Neutrophil (primary cell): ENCODE results near the gene C3orf33.
"Not testable (repeated sequence)": the region's sequence is repeated elsewhere in the genome, so short reads cannot be mapped to it uniquely, and the experiment has no call there.

Experiments used
- H3K27ac ChIP-seq: fragments of 200-600 bp; sonication (generic); 2 replicates; pipeline ENCODE4 v1.5.1; 2016; ENCODE audit warnings: mild to moderate bottlenecking, moderate library complexity
- H3K27me3 ChIP-seq: fragments of 200-600 bp; sonication (generic); 2 replicates; pipeline ENCODE4 v1.6.0; 2016; ENCODE audit warnings: mild to moderate bottlenecking
- H3K36me3 ChIP-seq: fragments of 200-600 bp; sonication (generic); 2 replicates; pipeline ENCODE4 v1.5.1; 2017
- H3K4me1 ChIP-seq, 2 experiments: fragments of 200-600 bp in 1 of 2; sonication (generic) in 1 of 2; 1 replicate in 1 of 2; 2 replicates in 1 of 2; pipeline versions ENCODE4 v1.5.1 to v1.6.1; 2013 to 2016; ENCODE audit warnings: low read depth in 1 of 2, low read length in 1 of 2, mild to moderate bottlenecking in 1 of 2, moderate library complexity in 1 of 2; ENCODE audit not compliant: control insufficient read depth in 1 of 2, insufficient read depth in 1 of 2
- H3K4me3 ChIP-seq, 2 experiments: fragments of 200-600 bp in 1 of 2; sonication (generic) in 1 of 2; 1 replicate in 1 of 2; 2 replicates in 1 of 2; pipeline ENCODE4 v1.5.1; 2013 to 2016; ENCODE audit warnings: low read depth in 1 of 2, low read length in 1 of 2, mild to moderate bottlenecking in 1 of 2, moderate library complexity in 1 of 2
- H3K9me3 ChIP-seq: fragments of 200-600 bp; sonication (generic); 2 replicates; pipeline ENCODE4 v1.5.1; 2016
- TF ChIP-seq, protein P1 (sequence below): fragments of 200-600 bp; sonication (generic); IDR thresholded peaks from 2 replicates; pipeline ENCODE4 v1.5.1; 2016; ENCODE audit warnings: antibody characterized with exemption

The C3orf33 gene, protein sequence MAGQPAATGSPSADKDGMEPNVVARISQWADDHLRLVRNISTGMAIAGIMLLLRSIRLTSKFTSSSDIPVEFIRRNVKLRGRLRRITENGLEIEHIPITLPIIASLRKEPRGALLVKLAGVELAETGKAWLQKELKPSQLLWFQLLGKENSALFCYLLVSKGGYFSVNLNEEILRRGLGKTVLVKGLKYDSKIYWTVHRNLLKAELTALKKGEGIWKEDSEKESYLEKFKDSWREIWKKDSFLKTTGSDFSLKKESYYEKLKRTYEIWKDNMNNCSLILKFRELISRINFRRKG

DNA sequence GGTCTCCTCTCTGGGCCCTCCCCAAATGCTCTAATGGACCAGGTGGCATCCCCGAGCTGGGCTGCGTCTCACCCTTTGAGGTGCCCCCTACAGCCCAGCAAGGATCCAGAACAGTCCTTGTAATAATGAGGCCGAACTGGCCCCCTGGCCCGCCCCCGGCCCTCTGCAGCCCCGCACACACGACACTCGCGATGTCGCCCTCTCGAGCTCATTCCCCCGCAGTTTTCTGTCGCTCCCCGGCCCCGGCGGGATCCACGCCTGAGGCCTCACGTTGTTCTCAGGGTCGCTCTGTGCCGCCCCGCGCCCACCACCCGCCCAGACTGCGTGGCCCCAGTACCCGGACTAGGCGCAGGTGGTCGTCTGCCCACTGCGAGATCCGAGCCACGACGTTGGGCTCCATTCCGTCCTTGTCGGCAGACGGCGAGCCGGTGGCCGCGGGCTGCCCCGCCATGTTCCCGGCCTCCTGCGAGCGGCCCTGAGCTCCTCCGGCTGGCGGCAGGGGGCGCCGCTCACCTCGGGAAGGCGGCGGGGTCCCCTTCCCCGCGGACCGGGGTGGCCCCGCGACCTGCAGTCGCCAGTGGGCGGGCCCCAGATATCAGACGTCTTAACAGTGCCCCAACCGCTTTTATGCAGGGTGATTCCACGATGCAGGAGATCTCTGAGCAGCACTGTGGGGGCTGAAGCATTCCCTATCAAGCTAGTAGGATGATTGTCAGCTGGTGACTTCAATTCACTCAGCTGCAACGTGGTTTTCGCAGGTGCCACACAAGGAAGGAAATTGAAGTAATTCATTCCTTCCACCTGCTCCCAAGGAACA, at the start of gene C3orf33:
C3orf33 (minus strand) TSS at position 477 of the 817 bp plus-strand sequence; CDS start at position 451, 26 bp downstream.
- H3K9me3 ChIP-seq: no peaks in the 10 kb centered on the region
- TF ChIP-seq, protein P1, sequence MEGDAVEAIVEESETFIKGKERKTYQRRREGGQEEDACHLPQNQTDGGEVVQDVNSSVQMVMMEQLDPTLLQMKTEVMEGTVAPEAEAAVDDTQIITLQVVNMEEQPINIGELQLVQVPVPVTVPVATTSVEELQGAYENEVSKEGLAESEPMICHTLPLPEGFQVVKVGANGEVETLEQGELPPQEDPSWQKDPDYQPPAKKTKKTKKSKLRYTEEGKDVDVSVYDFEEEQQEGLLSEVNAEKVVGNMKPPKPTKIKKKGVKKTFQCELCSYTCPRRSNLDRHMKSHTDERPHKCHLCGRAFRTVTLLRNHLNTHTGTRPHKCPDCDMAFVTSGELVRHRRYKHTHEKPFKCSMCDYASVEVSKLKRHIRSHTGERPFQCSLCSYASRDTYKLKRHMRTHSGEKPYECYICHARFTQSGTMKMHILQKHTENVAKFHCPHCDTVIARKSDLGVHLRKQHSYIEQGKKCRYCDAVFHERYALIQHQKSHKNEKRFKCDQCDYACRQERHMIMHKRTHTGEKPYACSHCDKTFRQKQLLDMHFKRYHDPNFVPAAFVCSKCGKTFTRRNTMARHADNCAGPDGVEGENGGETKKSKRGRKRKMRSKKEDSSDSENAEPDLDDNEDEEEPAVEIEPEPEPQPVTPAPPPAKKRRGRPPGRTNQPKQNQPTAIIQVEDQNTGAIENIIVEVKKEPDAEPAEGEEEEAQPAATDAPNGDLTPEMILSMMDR: peak; percentile 75
- H3K27ac ChIP-seq: no peak within 1 kb of the TSS
- H3K27me3 ChIP-seq: no peaks in the 10 kb centered on the region
- peak within 1 kb of the TSS; percentile 64 to 81 for H3K4me3 ChIP-seq
- H3K4me1 ChIP-seq: peaks cover 6 to 9% of the 10 kb centered on the region in 2 experiments
- no peaks in the 10 kb centered on the region for H3K36me3 ChIP-seq

DNA sequence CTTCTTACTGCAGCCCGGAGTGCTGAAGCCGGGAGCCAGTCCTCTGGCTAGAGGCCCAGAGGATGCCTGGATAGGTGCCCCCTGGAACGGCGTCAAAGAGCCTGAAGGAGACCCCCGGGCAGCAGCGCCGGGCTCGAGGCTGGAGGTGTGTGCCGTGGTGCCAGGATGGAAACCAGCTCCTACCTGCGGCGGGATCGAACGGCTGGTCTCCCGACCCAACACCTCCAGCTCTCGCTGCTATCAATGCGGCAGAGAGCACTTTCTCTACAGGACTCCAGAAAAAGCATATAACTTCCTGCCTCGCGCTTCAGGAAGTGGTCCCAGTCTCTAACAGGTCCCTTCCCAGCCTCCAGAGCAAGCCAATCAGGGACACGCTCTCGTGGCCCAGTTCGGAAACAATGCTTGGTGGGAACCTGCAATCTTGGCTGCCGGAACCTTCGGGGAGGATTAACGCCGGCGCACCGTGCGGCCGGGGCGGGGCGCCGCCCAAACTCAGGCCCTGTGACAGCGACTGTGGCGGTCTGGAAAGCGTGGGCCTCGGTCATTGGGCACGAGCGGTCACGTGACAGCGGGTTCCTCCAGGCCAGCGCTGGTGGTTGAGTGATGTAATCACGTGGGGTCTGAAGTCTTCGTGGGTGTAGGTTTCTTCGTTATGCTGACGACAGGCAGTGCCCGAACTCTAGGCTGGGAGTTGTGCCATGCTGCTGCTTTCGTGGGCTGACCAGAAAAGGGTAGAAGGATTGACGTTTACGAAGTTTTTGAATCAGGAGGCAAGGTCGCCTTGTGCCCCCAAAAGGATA, 48.3 kb upstream of the C3orf33 start, which contains the start of gene SLC33A1:
SLC33A1 (minus strand) TSS at position 287 of the 800 bp plus-strand sequence. CDS start 430 bp downstream, outside the sequence.
- Histone ChIP-seq H3K27me3 (no peaks in the 10 kb centered on the region), H3K4me3 (peak within 1 kb of the TSS; percentile 90 to 96), H3K9me3 (no peaks in the 10 kb centered on the region), H3K4me1 (peaks cover 31 to 34% of the 10 kb centered on the region in 2 experiments), H3K27ac (peak within 1 kb of the TSS; percentile 91), H3K36me3 (no peaks in the 10 kb centered on the region)
- TF ChIP-seq, protein P1: peak; percentile 24

DNA sequence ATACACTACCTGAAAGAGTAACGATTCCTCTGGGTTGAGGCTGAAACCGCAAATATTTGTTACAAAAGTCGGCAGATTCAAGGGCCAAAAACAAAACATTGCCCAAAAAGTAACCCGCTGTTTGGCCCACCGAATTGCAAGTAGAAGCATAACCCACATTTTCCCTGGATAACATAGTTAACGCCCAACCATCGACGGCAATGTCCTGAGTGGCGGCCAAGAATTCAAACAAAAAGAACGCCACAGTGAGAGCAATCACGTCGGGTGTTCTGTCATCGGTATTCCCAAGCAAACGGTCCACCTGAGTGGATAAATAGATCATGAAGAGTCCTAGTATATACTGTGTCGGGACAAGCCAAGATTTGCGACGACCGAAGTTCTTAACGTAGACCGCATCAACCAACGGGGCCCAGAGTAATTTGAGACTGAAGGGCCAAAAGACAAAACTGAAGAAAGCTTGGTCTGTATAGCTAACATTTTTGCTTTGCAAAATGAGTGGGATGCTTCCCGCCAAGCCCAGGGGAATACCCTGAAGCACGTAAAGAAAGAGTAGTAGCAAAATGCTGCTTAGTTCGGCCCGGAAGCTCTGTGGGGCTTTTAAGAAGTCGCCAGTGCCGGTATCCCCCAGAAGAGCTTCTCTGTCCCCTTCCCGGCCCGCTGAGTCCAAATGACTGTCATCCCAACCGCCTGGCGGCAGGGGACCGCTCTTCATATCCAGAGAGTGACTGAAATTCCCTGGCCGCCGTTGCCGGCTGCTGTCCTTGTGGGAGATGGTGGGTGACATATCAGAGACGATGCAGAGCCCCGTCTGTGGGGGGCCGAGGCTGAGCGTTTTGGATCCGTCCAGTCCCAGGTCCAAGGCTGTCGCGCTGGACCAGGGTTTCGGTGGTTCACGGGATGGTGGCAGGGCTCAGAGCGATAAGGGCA, 47.4 kb upstream of the C3orf33 start:
- TF ChIP-seq, protein P1: no peak
- Histone ChIP-seq H3K27me3 (no peaks in the 10 kb centered on the region), H3K9me3 (no peaks in the 10 kb centered on the region), H3K4me3 (peak overlapping the region; percentile 90 to 96), H3K27ac (peak overlapping the region; percentile 91), H3K4me1 (peaks cover 31 to 34% of the 10 kb centered on the region in 2 experiments), H3K36me3 (no peaks in the 10 kb centered on the region)

DNA sequence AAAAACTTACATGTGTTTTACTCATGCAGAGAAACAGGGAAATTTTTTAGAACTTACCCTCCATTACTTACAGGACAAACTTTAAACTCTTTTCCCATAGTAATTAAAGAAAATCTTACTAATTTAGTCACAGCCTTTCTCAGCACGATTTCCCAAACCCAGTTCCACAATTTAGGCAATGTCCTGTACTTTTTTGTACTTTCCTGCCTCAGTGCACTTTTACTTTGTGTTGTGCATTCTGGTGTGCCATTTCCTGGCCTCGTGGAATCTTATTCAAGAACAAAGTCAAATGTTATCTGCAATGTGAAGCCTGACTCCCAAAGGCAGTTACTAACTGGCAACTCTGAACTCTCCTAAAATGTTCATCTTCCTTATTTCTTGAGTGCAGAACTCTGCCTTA, 46.3 kb upstream of the C3orf33 start:
- no peak overlapping the region for H3K27ac ChIP-seq
- H3K36me3 ChIP-seq: no peaks in the 10 kb centered on the region
- TF ChIP-seq, protein P1: no peak
- H3K4me3 ChIP-seq: peak overlapping the region in 1 of 2 experiments; percentile 90
- no peaks in the 10 kb centered on the region for H3K27me3 ChIP-seq
- H3K9me3 ChIP-seq: no peaks in the 10 kb centered on the region
- H3K4me1 ChIP-seq: peaks cover 31 to 34% of the 10 kb centered on the region in 2 experiments

DNA sequence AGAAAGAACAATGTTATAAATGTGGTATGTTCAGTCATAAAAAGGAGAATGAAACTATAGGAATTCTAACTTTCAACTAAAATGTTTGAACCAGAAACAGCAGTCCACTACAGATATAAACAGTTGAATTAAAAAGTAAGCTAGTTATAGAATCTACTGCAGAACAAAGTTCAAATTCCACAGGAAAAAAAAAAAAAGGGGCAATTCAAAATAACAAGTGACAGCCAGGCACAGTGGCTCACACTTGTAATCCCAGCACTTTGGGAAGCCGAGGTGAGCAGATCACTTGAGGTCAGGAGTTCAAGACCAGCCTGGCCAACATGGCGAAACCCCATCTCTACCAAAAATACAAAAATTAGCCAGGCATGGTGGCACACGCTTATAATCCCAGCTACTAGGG, 43.3 kb upstream of the C3orf33 start:
- H3K4me3 ChIP-seq, H3K9me3 ChIP-seq: not testable (repeated sequence)
- peaks cover 25 to 28% of the 10 kb centered on the region in 2 experiments for H3K4me1 ChIP-seq

More for the DNA sequence above, 43.3 kb upstream of the C3orf33 start:
- H3K27ac ChIP-seq, H3K27me3 ChIP-seq, H3K36me3 ChIP-seq: not testable (repeated sequence)
